SJSA1 (cell line): ENCODE results near the gene WARS2. TPM values are rescaled to one million over a fixed set of nuclear protein-coding genes. Genes with fewer than 3 reads are reported as not detected.
"Not testable (repeated sequence)": the region's sequence is repeated elsewhere in the genome, so short reads cannot be mapped to it uniquely, and the experiment has no call there.

Source experiments
- DNase-seq, 2 experiments: peaks; one replicate each; pipeline ENCODE4 v3.0.0-alpha.2; 2015 to 2020; ENCODE audit warnings: low spot score in 2 of 2, low read depth in 1 of 2
- H3K27ac ChIP-seq: fragments of 250-450 bp; sonication (Bioruptor Pico); 2 replicates; pipeline ENCODE4 v1.5.1; 2020; ENCODE audit warnings: mild to moderate bottlenecking, moderate library complexity
- H3K27me3 ChIP-seq: fragments of 250-450 bp; sonication (Bioruptor Pico); replicated peaks from 2 replicates; pipeline ENCODE4 v1.5.1; 2020; ENCODE audit warnings: mild to moderate bottlenecking, moderate library complexity
- H3K36me3 ChIP-seq: fragments of 250-450 bp; sonication (Bioruptor Pico); 2 replicates; pipeline ENCODE4 v1.5.1; 2020; ENCODE audit warnings: mild to moderate bottlenecking
- H3K4me1 ChIP-seq: fragments of 250-450 bp; sonication (Bioruptor Pico); replicated peaks from 2 replicates; pipeline ENCODE4 v1.6.1; 2021; ENCODE audit warnings: mild to moderate bottlenecking
- H3K4me3 ChIP-seq: fragments of 250-450 bp; sonication (Bioruptor Pico); 2 replicates; pipeline ENCODE4 v1.5.1; 2020; ENCODE audit warnings: mild to moderate bottlenecking
- H3K9me3 ChIP-seq: fragments of 250-450 bp; sonication (Bioruptor Pico); replicated peaks from 2 replicates; pipeline ENCODE4 v1.5.1; 2020; ENCODE audit warnings: mild to moderate bottlenecking
- total RNA-seq: library from RNA; depleted of rRNA; stranded (reverse); fragments of >200 nt; shearing (Covaris generic); gene quantifications from 2 replicates; pipeline ENCODE4 v1.2.3, GENCODE V29; 2014

The WARS2 gene
- total RNA-seq, 1 experiment from 2014 or later, result 17.6 TPM

- H3K4me1 ChIP-seq, H3K4me3 ChIP-seq, H3K9me3 ChIP-seq, H3K27ac ChIP-seq, DNase-seq, H3K27me3 ChIP-seq: not testable (repeated sequence)
- H3K36me3 ChIP-seq, result peaks cover 27% of the 10 kb centered on the region
Measured at GRCh38 chr1:119156761-119157160, 16.3 kb upstream of the WARS2 start.

GRCh38 chr1:119155069-119155468 lies 14.6 kb upstream of the WARS2 start:
- not testable (repeated sequence) for H3K4me1 ChIP-seq, H3K9me3 ChIP-seq, DNase-seq, H3K4me3 ChIP-seq, H3K27ac ChIP-seq, H3K27me3 ChIP-seq
- H3K36me3 ChIP-seq, result peaks cover 19% of the 10 kb centered on the region

GRCh38 chr1:119150150-119150549 lies 9.7 kb upstream of the WARS2 start:
- H3K36me3 ChIP-seq, result 0 out of 2 replicates have a peak, but pooled peaks cover 5% of the 10 kb centered on the region
- H3K4me1 ChIP-seq, result no peaks in the 10 kb centered on the region
- H3K4me3 ChIP-seq, result no peak overlapping the region
- no peak for DNase-seq
- H3K9me3 ChIP-seq, result 0 out of 2 replicates have a peak, but pooled peaks cover 2% of the 10 kb centered on the region
- no peaks in the 10 kb centered on the region for H3K27me3 ChIP-seq
- H3K27ac ChIP-seq, result no peak overlapping the region

GRCh38 chr1:119147661-119148090 lies 7.2 kb upstream of the WARS2 start:
- Histone ChIP-seq H3K9me3 (0 out of 2 replicates have a peak, but pooled peaks cover 2% of the 10 kb centered on the region), H3K4me3 (no peak overlapping the region), H3K27me3 (no peaks in the 10 kb centered on the region), H3K4me1 (no peaks in the 10 kb centered on the region), H3K36me3 (0 out of 2 replicates have a peak, but pooled peaks cover 5% of the 10 kb centered on the region), H3K27ac (no peak overlapping the region)
- no peak for DNase-seq

GRCh38 chr1:119146466-119146865 lies 6.0 kb upstream of the WARS2 start:
- Histone ChIP-seq H3K4me1 (no peaks in the 10 kb centered on the region; the same call in 1 of the 2 replicates), H3K4me3 (no peak overlapping the region), H3K27ac (no peak overlapping the region), H3K36me3 (0 out of 2 replicates have a peak, but pooled peaks cover 5% of the 10 kb centered on the region), H3K9me3 (0 out of 2 replicates have a peak, but pooled peaks cover 2% of the 10 kb centered on the region), H3K27me3 (no peaks in the 10 kb centered on the region)
- DNase-seq, result no peak

GRCh38 chr1:119144813-119145212 lies 4.4 kb upstream of the WARS2 start:
- DNase-seq, result no peak
- peaks cover 7% of the 10 kb centered on the region for H3K4me1 ChIP-seq
- H3K4me3 ChIP-seq, result no peak overlapping the region
- H3K36me3 ChIP-seq, result 0 out of 2 replicates have a peak, but pooled peaks cover 3% of the 10 kb centered on the region
- 0 out of 2 replicates have a peak, but pooled peaks cover 2% of the 10 kb centered on the region for H3K9me3 ChIP-seq
- no peaks in the 10 kb centered on the region for H3K27me3 ChIP-seq
- H3K27ac ChIP-seq, result no peak overlapping the region

GRCh38 chr1:119143706-119144105 lies 3.3 kb upstream of the WARS2 start:
- peaks cover 13% of the 10 kb centered on the region for H3K4me1 ChIP-seq
- H3K27ac ChIP-seq, result no peak overlapping the region
- H3K9me3 ChIP-seq, result 0 out of 2 replicates have a peak, but pooled peaks cover 2% of the 10 kb centered on the region
- H3K4me3 ChIP-seq, result no peak overlapping the region
- H3K27me3 ChIP-seq, result no peaks in the 10 kb centered on the region
- H3K36me3 ChIP-seq, result 0 out of 2 replicates have a peak, but pooled peaks cover 3% of the 10 kb centered on the region
- DNase-seq, result no peak

- no peak overlapping the region for H3K27ac ChIP-seq
- DNase-seq, result no peak
- H3K4me3 ChIP-seq, result no peak overlapping the region
- no peaks in the 10 kb centered on the region for H3K36me3 ChIP-seq
- 0 out of 2 replicates have a peak, but pooled peaks cover 2% of the 10 kb centered on the region for H3K9me3 ChIP-seq
- peaks cover 16% of the 10 kb centered on the region for H3K4me1 ChIP-seq
- no peaks in the 10 kb centered on the region for H3K27me3 ChIP-seq
Measured at GRCh38 chr1:119141660-119142059, 1.2 kb upstream of the WARS2 start.

GRCh38 chr1:119141020-119141424 lies 569 bp upstream of the WARS2 start:
- H3K27ac ChIP-seq, result peak overlapping the region; percentile 98

GRCh38 chr1:119139857-119140176 lies 636 bp downstream of the WARS2 start:
- H3K9me3 ChIP-seq, result no peaks in the 10 kb centered on the region
- peak overlapping the region; percentile 98 for H3K27ac ChIP-seq
- peaks cover 32% of the 10 kb centered on the region for H3K4me1 ChIP-seq
- no peaks in the 10 kb centered on the region for H3K27me3 ChIP-seq
- DNase-seq, result no peak
- H3K36me3 ChIP-seq, result no peaks in the 10 kb centered on the region
- H3K4me3 ChIP-seq, result peak overlapping the region; percentile 56

More at GRCh38 chr1:119141020-119141424, 569 bp upstream of the WARS2 start:
- Histone ChIP-seq H3K4me1 (peaks cover 22% of the 10 kb centered on the region), H3K9me3 (0 out of 2 replicates have a peak, but pooled peaks cover 2% of the 10 kb centered on the region), H3K36me3 (no peaks in the 10 kb centered on the region), H3K27me3 (no peaks in the 10 kb centered on the region), H3K4me3 (peak overlapping the region; percentile 56)
- DNase-seq, result no peak

- Histone ChIP-seq H3K9me3 (no peaks in the 10 kb centered on the region), H3K4me1 (peaks cover 36% of the 10 kb centered on the region), H3K27ac (peak overlapping the region; percentile 98), H3K36me3 (no peaks in the 10 kb centered on the region), H3K4me3 (peak overlapping the region; percentile 56), H3K27me3 (no peaks in the 10 kb centered on the region)
- DNase-seq, result peak in 1 of 2 experiments; percentile 12
Measured at GRCh38 chr1:119139403-119139802, 1.1 kb downstream of the WARS2 start.

- Histone ChIP-seq H3K4me1 (peaks cover 49% of the 10 kb centered on the region), H3K4me3 (no peak overlapping the region), H3K36me3 (no peaks in the 10 kb centered on the region), H3K27me3 (no peaks in the 10 kb centered on the region), H3K27ac (peak overlapping the region; percentile 65), H3K9me3 (no peaks in the 10 kb centered on the region)
- peak in 1 of 2 experiments; percentile 66 for DNase-seq
Measured at GRCh38 chr1:119136401-119136800, 4.1 kb downstream of the WARS2 start.

- no peaks in the 10 kb centered on the region for H3K27me3 ChIP-seq
- peaks cover 36% of the 10 kb centered on the region for H3K4me1 ChIP-seq
- no peaks in the 10 kb centered on the region for H3K9me3 ChIP-seq
- no peak overlapping the region for H3K4me3 ChIP-seq
- peak in 1 of 2 experiments; percentile 67 for DNase-seq
- H3K27ac ChIP-seq, result peak overlapping the region; percentile 71
- no peaks in the 10 kb centered on the region for H3K36me3 ChIP-seq
Measured at GRCh38 chr1:119133987-119134386, 6.5 kb downstream of the WARS2 start.

GRCh38 chr1:119132179-119132578 lies 8.3 kb downstream of the WARS2 start:
- Histone ChIP-seq H3K27me3 (no peaks in the 10 kb centered on the region), H3K27ac (no peak overlapping the region), H3K9me3 (no peaks in the 10 kb centered on the region), H3K36me3 (no peaks in the 10 kb centered on the region), H3K4me1 (peaks cover 36% of the 10 kb centered on the region), H3K4me3 (no peak overlapping the region)
- DNase-seq, result no peak

- Histone ChIP-seq H3K27ac (no peak overlapping the region), H3K4me1 (no peaks in the 10 kb centered on the region), H3K36me3 (no peaks in the 10 kb centered on the region), H3K27me3 (no peaks in the 10 kb centered on the region), H3K4me3 (no peak overlapping the region), H3K9me3 (no peaks in the 10 kb centered on the region)
- DNase-seq, result no peak
Measured at GRCh38 chr1:119125874-119126273, 14.6 kb downstream of the WARS2 start.
